Measurements from ENCODE around the gene BMF.
"Not testable (repeated sequence)": the region's sequence is repeated elsewhere in the genome, so short reads cannot be mapped to it uniquely, and the experiment has no call there.

DNA sequence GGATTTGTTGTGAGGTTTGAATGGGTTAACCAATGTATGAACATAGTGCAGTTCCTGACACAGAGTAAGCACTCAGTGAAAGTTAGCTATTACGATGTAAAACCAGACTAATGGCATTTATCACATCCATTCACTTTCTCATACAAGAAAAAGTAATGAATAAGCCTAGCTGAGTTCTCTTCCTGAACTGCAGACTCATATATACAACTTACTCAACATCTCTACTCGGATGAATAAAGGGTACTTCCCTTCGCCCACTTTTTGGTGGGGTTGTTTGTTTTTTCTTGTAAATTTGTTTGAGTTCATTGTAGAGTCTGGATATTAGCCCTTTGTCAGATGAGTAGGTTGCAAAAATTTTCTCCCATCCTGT, 29.5 kb upstream of the BMF start:
- not testable (repeated sequence) for TF ChIP-seq POLR2A, EP300, POLR2AphosphoS5 (IDR thresholded peaks at IDR 0.05)
- TF ChIP-seq, protein P1, sequence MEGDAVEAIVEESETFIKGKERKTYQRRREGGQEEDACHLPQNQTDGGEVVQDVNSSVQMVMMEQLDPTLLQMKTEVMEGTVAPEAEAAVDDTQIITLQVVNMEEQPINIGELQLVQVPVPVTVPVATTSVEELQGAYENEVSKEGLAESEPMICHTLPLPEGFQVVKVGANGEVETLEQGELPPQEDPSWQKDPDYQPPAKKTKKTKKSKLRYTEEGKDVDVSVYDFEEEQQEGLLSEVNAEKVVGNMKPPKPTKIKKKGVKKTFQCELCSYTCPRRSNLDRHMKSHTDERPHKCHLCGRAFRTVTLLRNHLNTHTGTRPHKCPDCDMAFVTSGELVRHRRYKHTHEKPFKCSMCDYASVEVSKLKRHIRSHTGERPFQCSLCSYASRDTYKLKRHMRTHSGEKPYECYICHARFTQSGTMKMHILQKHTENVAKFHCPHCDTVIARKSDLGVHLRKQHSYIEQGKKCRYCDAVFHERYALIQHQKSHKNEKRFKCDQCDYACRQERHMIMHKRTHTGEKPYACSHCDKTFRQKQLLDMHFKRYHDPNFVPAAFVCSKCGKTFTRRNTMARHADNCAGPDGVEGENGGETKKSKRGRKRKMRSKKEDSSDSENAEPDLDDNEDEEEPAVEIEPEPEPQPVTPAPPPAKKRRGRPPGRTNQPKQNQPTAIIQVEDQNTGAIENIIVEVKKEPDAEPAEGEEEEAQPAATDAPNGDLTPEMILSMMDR (IDR thresholded peaks at IDR 0.05), result not testable (repeated sequence)
